Measurements from ENCODE around the gene FOXC1.
A peak's percentile ranks its signal among the peaks of the same experiment; 100 is the strongest.

The FOXC1 gene

DNA sequence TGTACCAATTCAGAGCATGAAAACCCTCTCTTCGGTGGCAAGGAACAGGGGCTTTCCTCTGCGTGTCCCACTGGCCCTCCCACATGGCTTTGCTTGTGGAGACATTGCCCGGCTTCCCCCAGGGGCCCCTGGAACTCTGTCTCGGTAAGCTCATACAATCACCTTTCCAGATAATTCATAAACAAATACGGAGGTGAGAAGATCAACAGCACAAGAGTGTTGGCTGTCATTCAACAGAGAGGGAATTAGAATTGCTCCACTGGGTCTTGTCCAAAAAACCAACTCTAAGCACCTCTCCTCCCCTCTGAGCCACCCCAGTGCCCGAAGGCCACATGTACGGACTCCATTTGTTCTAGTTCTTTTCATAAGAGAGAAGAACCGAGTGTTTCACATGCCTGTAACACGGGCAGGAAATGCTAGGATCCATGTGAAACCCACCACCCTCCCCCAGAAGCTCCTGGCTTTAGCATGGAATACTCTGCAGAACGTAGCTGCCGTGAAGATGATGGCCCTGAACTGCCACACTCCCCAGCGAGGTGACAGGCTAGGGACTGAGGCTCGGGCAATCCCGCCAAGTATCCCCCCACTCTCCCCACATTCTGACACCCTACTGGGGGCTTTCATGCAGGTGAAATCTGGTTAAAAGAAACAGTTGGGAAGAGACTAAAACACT, 24.6 kb upstream of the FOXC1 start:
- DNase-seq = no peak

DNA sequence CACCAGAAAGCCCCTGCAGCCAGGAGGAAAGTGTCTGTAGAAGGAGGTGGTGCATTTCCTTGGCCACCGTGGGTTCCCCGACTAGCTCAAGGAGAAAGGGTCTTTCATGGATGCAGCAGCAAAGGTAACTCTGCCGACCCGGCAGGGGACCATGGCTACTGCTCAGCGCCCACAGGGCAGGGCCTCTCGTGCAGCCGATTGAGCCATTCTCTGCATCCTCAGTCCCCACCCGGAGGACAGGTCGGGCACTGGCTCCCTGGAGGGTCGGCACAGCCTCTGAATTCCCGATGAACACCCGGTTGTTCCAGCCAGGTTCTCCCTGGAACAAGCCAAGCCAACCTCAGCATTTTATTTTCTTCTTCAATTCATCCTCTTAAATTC, 24.1 kb upstream of the FOXC1 start:
- no peak for DNase-seq

DNA sequence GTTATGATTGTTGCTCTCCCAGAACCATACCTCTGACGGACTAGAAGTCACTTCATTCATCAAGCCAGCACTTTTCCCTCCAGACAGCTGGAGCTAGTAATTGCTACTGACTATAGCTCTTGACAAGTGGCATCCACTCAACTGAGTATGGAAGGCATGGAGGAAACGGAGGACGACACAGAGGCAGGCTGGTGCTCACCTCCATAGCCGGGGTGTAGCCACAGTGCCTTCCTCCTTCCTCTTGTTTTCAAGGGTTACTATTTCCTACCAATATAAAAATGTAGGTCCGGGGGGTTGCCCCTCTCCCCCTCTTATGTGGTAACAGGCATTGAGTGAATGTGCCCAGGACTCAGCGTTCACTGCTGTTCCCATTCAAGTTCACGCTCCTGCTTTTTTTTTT, 23.5 kb upstream of the FOXC1 start:
- no peak for DNase-seq

DNA sequence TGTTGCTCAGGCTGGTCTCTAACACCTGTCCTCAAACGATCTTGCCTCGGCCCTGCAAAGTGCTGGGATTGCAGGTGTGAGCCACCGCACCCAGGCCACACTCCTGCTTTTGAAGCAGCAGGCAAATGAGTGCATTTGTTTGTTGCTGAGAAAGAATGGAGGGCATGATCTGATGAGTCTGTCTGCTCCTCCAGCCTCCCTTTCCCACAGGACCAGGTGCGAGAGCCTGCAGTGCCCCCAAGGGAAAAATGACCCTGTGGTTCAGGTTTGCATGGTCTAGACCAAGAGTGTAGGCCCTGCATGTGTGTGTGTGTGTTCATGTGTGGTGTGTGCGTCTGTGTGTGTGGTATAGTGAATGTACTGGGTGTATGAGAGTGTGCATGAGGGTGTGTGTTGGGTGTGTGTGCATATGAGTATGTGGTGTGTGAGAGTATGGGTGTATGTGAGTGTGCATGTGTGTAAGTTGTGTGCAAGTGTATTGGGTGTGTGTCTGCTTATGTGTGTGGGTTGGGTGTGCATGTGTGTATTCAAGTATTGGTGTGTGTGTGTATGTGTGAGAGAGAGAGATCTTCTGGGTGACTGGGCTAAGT, 22.8 kb upstream of the FOXC1 start:
- no peak for DNase-seq

DNA sequence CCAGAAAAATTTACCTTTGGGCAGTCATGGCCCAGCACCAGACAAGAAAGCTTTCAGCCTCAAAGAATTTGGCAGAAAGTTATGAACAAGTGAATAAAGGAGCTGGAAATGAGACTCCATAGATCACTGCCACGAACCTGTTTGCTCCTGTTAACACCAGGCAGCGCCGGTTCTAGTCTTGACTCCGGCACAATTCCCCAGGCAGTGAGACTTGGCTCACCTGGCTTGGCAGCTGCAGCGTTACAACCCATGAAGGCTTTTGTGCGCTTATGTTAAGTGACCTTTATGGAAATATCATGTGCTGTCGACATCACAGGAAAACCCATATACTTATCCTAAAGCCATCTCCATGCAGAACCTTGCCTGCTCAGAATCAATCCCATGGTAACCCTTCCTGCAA, 22.2 kb upstream of the FOXC1 start:
- no peak for DNase-seq

DNA sequence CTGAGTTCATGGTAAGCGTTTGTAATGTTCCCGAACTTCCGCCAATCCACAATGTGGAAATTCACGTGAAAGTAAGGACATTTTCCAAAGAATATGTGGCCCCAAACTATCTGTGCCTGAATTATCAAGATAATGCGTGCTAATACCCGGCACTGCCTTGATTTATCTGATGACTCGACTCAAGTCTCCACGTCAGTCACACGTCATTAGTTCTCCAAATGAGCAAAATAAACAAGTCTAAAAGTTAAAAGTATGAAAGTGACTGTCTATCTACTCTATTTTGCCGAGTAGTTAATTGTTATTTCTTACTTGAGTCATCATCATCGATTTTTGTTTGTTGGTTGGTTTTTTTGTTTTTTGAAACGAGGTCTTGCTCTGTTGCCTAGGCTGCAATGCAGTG, 21.7 kb upstream of the FOXC1 start:
- DNase-seq = no peak

DNA sequence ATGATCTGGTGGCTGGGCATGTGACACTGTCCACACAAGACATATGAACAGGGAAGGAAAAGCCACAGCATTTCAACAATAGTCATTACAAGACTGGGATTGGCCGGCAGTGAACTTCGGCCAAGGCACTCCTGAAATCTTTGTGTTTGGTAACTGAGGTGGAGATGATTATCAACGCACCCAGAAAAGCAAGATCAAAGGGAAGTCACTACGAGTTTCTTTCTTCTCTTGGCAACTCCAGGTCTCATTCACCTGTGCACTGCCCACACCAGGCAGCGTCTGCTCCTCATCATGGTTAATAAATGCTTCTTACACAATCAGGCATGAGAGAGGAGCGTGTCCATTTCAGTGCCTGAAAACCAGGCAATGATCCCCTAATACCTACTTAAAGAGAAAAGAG, 20.5 kb upstream of the FOXC1 start:
- no peak for DNase-seq

DNA sequence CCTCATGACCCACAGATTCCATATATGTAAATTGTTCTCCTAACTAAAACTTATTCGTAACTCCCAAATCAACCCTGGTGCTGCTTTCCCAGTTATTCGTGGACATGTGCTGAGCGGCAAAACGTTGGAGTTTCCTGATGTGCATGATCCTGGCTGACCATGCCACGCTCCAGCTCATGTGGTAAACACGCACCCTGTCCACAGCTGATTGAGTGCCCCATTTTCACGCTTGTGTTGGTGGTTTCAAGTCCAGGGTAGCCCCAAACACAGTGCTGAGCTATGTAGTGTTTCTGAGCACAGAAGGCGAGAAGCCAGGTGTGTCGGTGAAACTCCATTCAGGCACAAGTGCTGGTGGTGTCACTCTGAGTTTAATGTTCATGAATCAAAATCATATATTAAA, 19.1 kb upstream of the FOXC1 start:
- DNase-seq = no peak

DNA sequence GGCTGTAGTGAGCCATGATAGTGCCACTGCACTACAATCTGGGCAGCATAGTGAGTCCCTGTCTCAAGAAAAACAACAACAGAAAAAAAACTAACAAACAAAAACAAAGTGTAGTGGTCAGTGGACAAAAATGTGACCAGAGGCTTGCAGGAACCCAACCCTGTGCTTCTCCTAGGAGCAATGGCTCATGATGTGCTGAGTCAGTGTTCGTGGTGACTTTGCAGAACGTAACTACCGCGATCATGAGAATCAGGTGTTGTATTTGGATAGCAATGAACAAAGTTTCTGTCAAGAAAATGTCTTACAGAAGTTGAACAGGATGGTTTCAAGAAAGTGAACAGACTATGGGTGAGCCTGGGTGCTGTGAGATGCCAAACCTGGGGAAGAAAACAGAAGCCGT, 18.5 kb upstream of the FOXC1 start:
- DNase-seq = no peak

DNA sequence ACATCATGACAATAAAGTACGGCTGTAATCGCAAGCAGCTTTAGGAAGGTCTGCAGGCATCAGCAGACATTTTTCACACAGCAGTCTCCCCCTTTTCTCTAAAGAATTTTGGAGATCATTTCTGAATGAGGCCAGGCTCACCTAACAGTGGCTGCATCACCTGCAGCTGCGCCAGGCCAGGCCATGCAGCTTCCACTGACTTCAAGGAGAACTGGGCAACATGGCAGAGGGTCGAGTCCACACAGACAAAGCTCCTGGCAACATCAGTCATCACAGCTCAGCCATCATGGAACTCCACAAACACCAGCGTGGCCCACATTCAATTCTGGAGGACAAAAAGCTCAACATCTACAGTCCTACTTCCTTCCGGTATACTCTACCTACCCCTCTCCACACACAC, 17.8 kb upstream of the FOXC1 start:
- no peak for DNase-seq

DNA sequence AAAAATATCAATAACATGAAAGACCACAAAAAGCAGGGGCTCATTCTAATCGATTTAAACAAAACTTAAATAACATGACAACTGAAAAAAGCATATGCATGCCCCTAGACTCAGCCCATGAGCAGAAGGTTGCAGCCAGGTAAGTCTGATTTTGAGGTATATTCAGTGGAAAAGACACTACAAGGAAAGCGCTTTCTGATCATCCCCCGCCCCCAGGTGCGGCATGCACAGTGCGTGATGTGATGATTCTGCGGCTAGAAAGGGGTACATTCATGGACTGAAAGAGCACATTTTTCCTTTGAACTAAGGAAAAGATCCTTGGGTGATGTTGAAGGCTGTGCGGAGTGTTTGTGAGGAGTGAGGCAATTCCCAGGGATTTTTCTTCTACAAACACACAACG, 16.9 kb upstream of the FOXC1 start:
- no peak for DNase-seq

DNA sequence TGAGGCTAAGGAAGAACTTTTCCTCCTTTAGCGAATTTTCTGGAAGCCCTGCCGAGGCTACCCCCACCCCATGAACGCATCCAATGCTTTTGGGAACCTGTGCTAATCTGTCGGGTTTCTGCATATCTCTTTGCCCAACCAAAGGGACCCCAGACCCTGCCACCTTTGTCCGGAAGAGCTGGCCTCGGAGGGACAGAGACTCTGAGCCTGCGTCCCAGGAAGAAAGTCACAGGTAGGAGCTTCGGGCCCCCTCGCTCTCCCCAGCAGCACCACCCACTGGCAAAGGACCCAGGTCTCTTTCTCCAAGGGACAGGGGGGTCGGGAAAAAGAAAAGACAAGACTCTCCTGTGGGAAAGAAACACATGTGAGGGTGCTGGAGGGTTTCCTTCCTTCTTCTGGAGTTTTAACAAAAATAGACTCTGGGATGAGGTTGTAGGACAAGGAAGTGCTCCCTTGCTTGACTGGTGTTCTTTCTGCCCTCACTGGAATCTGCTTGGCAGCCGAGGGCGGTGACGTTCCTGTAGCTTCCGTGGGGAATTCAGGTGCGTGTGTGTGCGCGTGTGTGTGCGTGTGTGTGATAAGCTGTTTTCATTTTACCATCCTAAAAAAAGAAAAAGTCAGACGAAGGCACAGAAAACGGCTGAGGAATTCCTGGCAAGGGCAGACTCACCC, 16.3 kb upstream of the FOXC1 start:
- no peak for DNase-seq

DNA sequence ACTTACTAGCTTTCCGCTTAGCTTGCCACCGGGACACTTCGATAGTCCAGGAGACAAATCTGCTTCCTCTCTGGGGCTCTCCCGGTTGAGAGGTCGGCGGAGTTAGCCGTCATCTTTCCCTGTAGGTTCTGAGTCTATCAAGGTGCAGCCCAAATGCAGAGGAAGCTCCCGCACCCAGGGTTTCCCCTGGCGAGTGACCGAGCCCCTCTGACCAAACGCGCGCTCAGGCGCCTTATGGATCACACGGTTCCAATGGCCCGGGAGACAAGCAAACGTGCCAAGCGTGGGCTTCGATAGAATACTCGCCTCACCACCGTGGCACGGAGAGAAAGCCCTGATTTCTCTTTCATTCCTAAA, 15.8 kb upstream of the FOXC1 start:
- no peak for DNase-seq

DNA sequence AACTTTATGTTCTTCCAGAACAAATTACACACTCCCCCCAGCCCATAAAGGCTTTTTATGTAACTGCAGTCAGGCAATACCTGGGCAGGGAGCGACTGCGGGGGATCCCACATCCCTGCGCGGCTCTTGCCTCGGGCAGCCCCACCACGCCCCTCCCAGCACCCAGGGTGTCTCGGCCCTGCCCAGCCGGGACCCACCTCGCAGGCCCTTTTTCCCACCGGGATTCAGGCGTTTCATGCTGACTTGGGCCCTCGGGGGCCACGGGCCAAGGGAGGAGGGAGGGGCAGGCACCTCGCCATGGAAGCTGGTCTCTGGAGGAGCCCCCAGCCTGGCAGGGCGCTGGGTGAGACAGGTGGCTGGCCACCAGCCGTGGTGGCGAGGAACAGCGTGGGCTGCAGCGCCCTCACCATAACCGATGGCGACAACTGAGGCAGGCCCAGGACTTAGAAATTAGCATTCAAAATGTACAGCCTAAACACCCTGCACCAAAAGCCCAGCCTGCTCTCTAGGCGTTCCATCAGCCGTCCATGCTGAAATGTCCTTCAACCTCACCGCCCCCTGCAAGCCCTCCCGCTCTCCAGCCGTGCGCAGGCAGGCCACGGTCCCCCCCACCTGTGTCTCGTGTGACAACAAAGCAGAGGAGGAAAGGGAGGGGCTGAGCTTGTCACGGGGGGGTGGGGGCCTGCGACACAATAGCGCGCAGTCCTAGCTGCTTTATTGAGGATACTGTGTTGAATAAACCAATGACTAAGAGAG, 15.1 kb upstream of the FOXC1 start:
- DNase-seq = no peak

DNA sequence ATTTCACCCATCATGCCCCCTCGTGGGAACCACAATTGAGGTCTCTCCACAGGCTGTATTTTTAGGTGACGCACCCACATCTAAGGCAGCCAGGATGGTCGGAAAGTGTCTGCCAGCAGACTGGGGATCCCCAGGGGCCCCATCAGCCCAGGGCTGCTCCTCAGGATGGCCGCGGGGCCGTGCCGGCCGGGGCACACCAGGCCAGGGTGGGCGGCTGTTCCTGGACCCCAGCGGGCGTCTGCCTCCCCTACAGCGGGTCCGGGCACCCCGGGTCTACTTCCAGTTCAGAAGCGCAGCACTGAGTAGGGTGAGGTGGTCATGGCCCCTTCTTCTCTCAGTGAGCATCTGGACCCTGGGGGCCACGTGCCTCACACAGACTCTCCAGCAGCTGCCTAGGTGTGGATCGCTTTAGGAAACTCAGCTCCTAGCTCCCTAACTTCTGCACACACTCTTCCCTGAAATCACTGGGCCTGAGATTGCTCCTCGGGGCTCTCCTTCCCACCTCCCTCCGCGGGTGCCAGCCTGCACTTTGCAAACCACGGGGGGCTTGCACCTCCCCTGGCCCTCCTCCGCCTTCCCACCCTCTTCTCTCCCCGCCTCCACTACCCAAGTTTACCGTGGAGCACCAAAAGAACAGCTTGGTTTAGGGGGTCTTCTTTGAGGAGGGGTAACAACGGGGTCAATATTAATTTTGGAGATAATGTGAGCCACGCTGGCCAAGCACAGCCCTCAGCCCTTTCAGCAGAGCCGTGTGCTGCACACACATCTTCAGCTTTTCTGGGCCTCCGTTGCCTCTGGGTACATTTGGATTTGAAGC, 14.2 kb upstream of the FOXC1 start:
- DNase-seq = no peak

DNA sequence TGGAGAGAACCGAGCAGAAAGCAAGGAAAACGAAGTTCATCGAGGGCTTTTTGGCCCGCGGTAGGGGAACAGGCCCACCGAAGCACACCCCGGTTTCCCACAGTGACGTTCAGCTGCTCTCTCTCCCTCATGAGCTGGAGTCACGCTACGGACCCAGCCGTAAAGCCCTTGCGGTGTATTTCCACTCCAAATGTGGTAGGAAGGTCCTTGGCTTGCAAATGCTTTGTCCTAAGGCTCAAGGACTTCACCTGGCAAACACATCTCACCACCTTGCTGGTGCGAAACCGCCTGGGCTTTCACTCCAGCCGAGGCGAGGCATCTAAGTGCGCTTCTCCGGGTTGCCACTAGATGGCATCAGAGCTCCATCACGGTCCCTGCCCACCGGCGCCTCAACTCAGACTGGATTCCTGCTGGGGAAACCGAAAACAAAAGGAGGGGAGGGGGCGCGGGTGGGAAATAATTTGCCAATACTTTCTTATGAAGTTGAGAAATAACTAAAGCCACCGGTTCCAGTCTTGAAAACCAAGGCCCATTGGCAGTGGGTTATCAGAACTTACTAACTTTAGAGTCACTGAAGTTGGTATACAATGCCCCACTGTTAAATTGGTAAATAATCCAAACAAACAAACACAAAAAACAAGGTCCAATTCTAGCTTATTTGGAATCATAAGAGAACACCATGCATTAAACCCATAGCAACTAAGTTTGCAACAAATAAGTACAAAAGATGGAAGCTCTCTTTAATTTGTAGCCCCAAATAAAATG, 13.4 kb upstream of the FOXC1 start:
- DNase-seq = peak; percentile 56

DNA sequence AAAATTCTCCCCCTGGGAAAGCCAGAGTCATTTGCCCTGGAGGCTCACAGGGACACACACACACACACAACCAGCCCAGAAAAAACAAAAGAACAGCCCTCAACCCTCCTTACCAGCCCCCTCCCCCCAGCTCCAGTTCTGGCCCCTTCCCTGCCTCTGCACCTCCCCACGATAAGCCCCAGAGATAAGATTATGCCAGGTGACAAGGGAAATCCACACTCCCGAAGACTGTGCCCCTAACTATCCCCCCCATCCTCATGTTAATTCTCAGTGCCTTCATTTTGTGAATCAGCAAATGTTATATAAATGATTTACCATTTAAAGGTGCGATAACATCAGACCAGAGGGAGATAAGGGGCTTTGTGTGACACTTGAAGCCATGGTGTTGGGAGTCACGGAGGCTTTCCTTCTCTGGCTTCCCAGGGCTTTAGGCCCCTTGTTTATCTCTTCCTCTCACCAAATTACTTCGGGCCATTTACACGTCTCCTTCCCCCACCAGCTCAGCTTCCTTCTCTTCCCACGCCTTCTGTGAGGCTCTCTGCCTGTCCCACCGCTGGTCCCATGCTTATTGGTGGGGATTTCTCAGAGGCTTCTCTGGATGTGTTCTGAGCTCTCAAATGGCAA, 12.5 kb upstream of the FOXC1 start:
- no peak for DNase-seq

DNA sequence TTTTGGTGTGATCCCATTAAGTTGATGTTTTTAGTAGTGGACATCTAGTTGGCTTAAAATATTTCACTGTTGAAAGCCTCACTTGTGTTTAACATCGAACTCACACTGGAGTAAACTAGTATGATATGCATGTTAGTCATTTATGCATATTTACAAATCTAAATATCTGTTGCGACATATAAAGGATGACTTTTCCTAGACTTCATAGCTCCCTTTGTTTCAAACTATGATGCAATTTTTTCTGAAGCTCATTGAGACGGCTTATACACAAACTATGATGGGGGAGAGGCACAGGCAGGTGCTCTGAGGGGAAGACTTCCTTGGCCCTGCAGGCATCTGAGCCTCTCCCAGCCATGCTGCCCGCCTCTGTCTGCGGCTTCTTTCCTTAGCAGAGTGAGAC, 11.8 kb upstream of the FOXC1 start:
- DNase-seq = no peak

DNA sequence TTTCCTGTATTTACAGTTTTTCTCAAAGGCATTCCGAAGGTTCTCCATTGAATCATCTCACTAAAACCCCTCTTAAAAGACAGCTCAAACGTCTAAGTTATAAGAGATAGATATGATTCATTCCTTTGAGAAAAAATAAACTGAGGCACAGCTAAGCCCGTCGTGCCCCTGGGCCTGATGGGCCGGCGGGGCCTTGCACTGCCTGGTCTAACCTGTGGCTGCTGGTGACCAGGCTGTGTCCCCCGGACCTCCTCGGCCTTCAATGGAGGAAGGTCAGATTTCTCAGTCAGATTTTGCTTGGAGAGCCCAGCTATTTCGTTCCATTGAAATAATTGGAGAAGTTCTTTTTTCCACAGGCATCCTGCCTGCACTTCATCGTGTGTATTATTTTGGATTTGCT, 11.3 kb upstream of the FOXC1 start:
- DNase-seq = no peak

DNA sequence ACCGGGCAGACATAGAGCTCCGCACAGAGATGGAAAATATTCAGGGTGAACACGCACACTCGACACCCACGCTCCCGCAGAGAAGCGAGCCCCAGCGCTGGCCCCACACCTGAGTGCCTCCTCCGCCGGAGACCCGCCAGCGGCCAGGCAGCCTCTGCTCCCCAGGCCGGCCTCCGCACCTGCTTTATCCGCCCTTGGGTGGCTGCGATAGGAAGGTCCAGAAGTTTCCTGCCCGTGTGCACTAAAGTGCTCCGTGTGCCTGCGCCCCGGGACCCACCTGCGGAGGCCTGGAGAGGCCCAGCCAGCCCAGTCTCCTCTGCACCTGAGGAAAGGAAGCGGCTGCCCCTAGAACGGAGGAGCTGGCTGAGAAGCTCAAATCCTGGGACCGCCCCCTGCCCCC, 10.8 kb upstream of the FOXC1 start:
- DNase-seq = no peak

DNA sequence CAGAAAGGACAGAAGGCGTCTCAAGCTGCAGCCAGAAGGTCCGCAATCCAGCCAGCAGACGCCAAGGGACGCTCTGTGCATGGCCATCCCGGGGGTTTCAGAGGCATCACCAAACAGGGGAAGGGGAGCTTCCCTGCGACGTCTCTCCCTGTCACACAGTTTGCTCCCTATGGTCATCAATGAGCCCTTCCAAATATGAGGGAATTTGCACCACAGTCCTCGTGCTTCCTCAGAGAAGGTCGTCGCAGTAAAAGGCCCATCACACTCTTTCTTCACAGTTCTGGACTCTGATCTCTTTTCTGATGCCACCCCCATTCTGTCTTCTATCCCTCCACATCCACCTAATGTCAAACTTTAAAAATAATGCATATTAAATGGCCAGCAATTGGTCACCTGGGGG, 10.2 kb upstream of the FOXC1 start:
- no peak for DNase-seq

Measured in midbrain (tissue), 1 donor.